GM21619 (cell line): ENCODE data around the gene RET.
"Not testable (repeated sequence)": the region's sequence is repeated elsewhere in the genome, so short reads cannot be mapped to it uniquely, and the experiment has no call there.

Experiments
- ATAC-seq: cut with Tn5 transposase; IDR thresholded peaks from one replicate; pipeline ENCODE4 v1.9.1; 2021; ENCODE audit not compliant: unreplicated experiment

Gene RET

DNA sequence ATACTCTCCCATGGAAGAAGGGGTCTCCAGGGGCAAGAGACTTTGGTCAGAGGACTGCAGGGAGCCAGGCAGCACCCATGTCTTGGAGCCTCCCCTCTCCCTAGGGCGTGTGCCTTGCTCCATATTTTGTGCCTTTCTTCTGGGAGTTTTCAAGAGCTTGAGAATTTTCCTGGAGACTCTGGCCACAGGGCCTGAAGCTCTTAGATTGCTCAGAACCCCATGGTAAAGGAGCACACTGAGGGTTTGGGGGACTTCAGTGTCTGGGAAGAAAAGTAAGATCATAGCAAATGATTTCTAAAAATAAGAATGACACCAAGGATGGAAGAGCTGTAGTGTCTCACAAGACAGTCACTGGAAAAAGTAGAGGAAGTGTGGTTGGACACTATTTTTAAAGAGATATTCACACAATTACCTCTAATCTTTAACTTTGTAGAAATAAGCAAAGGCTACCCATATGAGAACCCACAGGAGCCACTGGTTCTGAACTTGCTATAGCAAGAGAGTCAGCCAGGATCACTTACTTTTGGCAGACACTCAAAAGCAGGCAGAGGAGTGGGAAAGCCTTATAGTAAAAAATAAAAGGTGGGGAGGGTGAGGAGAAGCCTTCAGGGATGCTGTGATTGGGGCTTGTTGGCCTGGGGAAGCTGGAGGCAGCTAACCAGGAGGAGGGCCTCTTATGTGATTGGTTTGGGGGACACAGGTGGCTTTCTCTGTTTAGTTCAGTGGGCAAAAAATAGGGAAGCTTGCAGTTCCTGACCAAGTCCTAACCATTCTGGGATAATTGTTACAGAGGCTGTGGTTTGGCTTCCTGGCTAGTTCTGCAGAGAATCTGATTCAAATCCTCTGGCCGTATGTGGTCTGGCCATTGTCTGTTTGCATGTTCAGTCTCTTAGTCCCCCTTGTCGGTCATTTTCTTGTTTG is 56.3 kb downstream of the RET start:
- no peak for ATAC-seq

GRCh38 chr10:43134126-43134905 is 57.4 kb downstream of the RET start:
- ATAC-seq: no peak

- no peak for ATAC-seq
Observed at GRCh38 chr10:43135064-43135463, 58.2 kb downstream of the RET start.

DNA sequence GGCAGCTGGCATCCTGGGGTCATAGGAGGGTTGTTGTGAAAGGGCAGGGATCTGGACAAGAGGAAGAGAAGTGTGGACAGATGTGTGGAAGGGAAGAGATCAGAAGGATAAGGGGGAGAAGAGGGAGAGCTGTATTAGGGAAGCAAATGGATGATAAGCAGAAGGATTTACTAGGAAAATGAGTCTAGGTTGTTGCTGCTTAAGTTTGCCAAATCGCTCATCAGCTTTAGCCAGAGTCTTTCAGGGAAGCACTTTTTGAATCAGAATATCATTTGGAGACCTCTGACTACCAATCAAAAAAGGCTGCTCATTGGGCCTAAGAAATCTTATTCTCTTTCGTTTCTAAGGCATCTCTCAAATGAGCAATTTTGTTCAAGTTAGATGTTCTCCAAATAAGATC is 58.8 kb downstream of the RET start:
- ATAC-seq: no peak

DNA sequence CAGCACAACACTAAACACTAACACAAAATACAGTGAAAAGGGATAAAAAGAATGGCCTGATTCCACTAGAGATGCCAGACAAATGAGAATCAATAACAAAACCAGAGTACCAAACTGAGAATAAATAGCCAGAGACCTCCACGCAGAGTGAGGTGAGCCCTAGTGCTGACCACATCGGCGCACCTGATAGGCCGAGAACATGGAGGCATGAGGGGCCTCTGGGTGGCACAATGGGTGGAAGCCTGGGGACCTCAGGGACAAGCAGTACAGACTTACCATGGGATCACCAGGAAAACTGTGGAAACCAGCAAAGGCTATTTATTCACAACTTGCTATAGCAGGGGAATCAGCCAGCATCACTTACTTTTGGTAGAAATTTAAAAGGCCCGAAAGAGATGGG is 59.6 kb downstream of the RET start:
- no peak for ATAC-seq

GRCh38 chr10:43136995-43137716 is 60.3 kb downstream of the RET start:
- ATAC-seq: no peak

DNA sequence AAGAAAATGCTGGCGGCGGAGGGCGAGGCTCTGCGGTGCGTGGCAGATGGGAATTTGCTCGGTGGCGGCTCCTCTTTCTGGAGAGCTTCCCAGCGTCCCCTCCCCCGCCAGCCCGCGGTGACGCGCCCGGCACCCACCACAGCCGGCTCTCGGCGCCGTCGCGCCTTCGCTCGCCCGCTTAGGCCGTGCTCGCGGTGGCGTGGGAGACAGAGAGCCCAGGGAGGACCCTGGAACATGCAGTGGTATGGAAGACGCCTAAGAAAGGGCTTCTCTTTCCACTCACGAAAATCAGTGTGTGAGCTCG is 60.8 kb downstream of the RET start:
- peak; percentile 17 for ATAC-seq

GRCh38 chr10:43138021-43138756 is 61.3 kb downstream of the RET start, which contains the start of gene CSGALNACT2:
CSGALNACT2 (plus strand) TSS chr10:43138445; CDS start chr10:43155150, 16,705 bp downstream.
- peak; percentile 61 for ATAC-seq

- ATAC-seq: peak; percentile 31
Observed at GRCh38 chr10:43138757-43139241, 61.9 kb downstream of the RET start.

DNA sequence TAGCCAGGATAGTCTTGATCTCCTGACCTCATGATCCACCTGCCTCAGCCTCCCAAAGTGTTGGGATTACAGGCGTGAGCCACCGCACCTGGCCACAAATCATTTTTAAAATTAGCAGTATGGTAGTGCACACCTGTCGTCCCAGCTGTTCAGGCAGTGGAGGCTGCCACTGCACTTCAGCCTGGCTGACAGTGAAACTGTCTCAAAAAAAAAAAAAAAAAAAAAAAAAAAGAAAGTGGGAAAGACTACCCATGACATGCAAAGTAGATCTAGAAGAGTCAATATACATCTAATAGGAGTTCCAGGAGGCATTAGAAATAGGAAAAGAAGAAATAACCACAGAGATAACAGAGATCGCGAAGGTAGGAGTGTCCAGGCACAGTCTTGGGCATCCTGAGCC is 64.6 kb downstream of the RET start:
- no peak for ATAC-seq

DNA sequence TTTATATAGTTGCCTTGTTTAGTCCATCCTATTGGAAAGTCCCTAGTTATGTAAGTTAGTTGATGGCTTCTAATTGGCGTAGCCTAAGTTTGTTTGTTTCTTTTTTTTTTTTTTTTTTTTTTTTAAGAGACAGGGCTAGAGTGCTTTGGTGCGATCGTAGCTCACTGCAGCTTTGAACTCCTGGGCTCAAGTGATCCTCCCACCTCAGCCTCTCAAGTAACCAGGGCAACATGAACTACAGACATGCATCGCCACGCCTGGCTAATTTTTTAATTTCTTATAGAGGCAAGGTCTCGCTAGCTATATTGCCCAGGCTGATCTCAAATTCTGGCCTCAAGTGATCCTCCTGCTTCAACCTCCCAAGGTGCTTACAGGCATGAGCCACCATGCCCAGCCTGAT is 68.4 kb downstream of the RET start:
- no peak for ATAC-seq

DNA sequence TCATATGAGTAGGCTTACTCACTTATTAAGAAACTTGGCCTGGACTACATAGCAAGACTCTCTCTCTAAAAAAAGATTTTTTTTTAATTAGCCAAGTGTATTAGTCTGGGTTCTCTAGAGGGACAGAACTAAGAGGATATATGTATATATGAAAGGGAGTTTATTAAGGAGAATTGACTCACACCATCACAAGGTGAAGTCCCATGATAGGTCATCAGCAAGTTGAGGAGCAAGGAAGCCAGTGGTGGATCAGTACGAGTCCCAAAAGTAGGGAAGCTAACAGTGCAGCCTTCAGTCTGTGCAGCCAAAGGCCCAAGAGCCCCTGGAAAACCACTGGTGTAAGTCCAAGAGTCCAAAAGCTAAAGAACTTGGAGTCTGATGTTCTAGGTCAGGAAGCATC is 69.1 kb downstream of the RET start:
- not testable (repeated sequence) for ATAC-seq

GRCh38 chr10:43151371-43151770 is 74.5 kb downstream of the RET start:
- ATAC-seq: no peak

- no peak for ATAC-seq
Observed at GRCh38 chr10:43153901-43154300, 77.0 kb downstream of the RET start.

GRCh38 chr10:43155221-43155620 is 78.4 kb downstream of the RET start:
- ATAC-seq: no peak

- ATAC-seq: no peak
Observed at GRCh38 chr10:43155741-43156140, 78.9 kb downstream of the RET start.

GRCh38 chr10:43156590-43157341 is 79.9 kb downstream of the RET start:
- ATAC-seq: no peak

- ATAC-seq: no peak
Observed at GRCh38 chr10:43158636-43159035, 81.8 kb downstream of the RET start.

DNA sequence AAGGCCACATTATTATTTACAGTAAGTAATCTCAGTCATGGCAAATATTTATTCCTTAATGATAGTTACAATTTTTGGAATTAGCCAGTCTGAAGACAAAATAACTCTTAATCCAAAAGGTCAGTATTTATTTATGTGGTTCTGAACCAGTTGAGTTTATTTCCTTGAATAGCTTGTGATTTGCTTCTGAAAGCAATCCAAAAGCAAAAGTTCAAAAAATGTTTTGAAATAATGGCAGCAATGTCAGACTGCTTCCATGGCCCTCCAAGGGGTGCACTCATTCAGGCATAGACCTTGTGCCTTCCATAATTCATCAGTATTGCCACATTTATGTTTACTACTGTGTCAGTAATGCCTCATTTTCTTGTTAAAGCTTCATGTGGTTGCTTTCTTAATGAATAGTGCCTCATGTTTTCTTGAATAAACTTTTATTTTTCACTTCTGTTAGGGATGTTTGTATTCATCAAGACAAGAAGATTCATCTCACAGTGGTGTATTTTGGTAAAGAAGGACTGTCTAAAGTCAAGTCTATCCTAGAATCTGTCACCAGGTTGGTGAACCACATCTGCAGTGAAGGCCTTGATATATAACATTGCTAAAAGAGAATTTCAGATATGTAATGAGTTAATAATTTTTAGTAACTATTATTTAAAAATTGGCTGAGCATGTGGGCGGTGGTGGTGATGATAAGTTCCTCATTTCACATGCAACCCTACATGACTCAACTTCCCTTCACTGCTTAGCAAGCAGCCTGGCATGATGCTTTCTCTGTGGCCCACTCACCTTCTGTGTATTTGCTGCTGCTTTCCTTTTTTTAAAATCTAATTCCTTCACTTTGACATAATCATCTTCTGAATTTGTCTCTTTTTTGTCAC is 83.4 kb downstream of the RET start:
- peak; percentile 55 for ATAC-seq
